Natural killer cell (primary cell): Measurements from ENCODE around the gene FHIT. TPM values are rescaled to one million over a fixed set of nuclear protein-coding genes. Genes with fewer than 3 reads are reported as not detected.
A peak's percentile ranks its signal among the peaks of the same experiment; 100 is the strongest.

Experiments
- ATAC-seq, 3 donors: fragments of 150-1000 bp in 2 of 3; fragments of 200-7000 bp in 1 of 3; cut with Tn5 transposase; 1 replicate in 1 of 3; 2 replicates in 2 of 3; pipeline ENCODE4 v1.10.0; 2021; ENCODE audit warnings: mild to moderate bottlenecking in 2 of 3, moderate library complexity in 2 of 3
- DNase-seq, 2 donors: peaks; one replicate each; pipeline versions ENCODE4 v3.0.0 to v3.0.0-alpha.2; 2013 to 2021; ENCODE audit warnings: mixed read lengths in 1 of 2
- H3K27ac ChIP-seq: one replicate; pipeline ENCODE4 v1.5.1; 2013; ENCODE audit warnings: mild to moderate bottlenecking, low read length
- H3K27me3 ChIP-seq: one replicate; pipeline ENCODE4 v1.6.1; 2013; ENCODE audit warnings: low read length; ENCODE audit not compliant: control insufficient read depth, insufficient read depth
- H3K36me3 ChIP-seq: one replicate; pipeline ENCODE4 v1.6.1; 2013; ENCODE audit warnings: low read length; ENCODE audit not compliant: control insufficient read depth, insufficient read depth
- H3K4me1 ChIP-seq: one replicate; pipeline ENCODE4 v1.6.1; 2013; ENCODE audit warnings: low read length; ENCODE audit not compliant: control insufficient read depth, insufficient read depth
- H3K4me3 ChIP-seq: one replicate; pipeline ENCODE4 v1.5.1; 2013; ENCODE audit warnings: low read length
- H3K9me3 ChIP-seq: one replicate; pipeline ENCODE4 v1.6.1; 2013; ENCODE audit warnings: low read length; ENCODE audit not compliant: control insufficient read depth, insufficient read depth
- H3K27ac Mint-ChIP-seq, 2 donors: one replicate each; pipeline ENCODE4 v1.8.0; 2022; ENCODE audit warnings: mild to moderate bottlenecking in 2 of 2, mixed read lengths in 2 of 2, moderate library complexity in 1 of 2
- H3K27me3 Mint-ChIP-seq, 2 donors: one replicate each; pipeline ENCODE4 v1.8.0; 2022; ENCODE audit warnings: low read depth in 2 of 2, mixed read lengths in 2 of 2
- H3K36me3 Mint-ChIP-seq: one replicate; pipeline ENCODE4 v1.8.0; 2022; ENCODE audit warnings: mixed read lengths
- H3K4me1 Mint-ChIP-seq, 2 donors: one replicate each; pipeline ENCODE4 v1.8.0; 2022; ENCODE audit warnings: mixed read lengths in 2 of 2
- H3K4me3 Mint-ChIP-seq: one replicate; pipeline ENCODE4 v1.8.0; 2022; ENCODE audit warnings: mild to moderate bottlenecking, moderate library complexity, mixed read lengths
- H3K9me3 Mint-ChIP-seq, 2 donors: one replicate each; pipeline ENCODE4 v1.8.0; 2022; ENCODE audit warnings: mixed read lengths in 2 of 2
- WGBS: methylation state at CpG from one replicate; pipeline ENCODE4 v1.1.7; 2013; ENCODE audit warnings: missing lambda C conversion rate; ENCODE audit not compliant: insufficient coverage; 5-methylcytosine and 5-hydroxymethylcytosine counted together
- intact Hi-C: fragments of 100-400 bp; cut with micrococcal nuclease; formaldehyde crosslinking; loops from one replicate; pipeline ENCODE4 v1.14.2; 2022
- total RNA-seq, 4 donors: library from RNA; stranded (reverse); fragments of 120-200 nt in 1 of 4; gene quantifications; one replicate each; pipeline versions ENCODE4 v1.2.3 to v1.2.4, GENCODE V29; 2013 to 2022
- TF ChIP-seq, protein P1 (sequence below): fragments of 200-600 bp; IDR thresholded peaks from one replicate; pipeline ENCODE4 v1.8.0; 2022; ENCODE audit warnings: antibody characterized with exemption

Gene FHIT
- total RNA-seq, 3 donors from 2014 or later (not counting 1 experiment from before 2014, with no cell fraction given), result 2.7 to 6.1 (median 3.3) TPM

GRCh38 chr3:60461267-60461666 is 790.0 kb downstream of the FHIT start:
- Histone ChIP-seq H3K27me3 (no peaks in the 10 kb centered on the region), H3K36me3 (no peaks in the 10 kb centered on the region), H3K9me3 (no peaks in the 10 kb centered on the region), H3K4me3 (no peak overlapping the region), H3K27ac (no peak overlapping the region), H3K4me1 (no peaks in the 10 kb centered on the region)
- no peaks in the 10 kb centered on the region for H3K27me3 Mint-ChIP-seq
- WGBS, result 86% methylated on average over 4 of the region's 4 CpGs
- H3K27ac Mint-ChIP-seq, result no peak overlapping the region
- H3K4me3 Mint-ChIP-seq, result no peak overlapping the region
- ATAC-seq (no peak), DNase-seq (no peak)
- TF ChIP-seq, protein P1, sequence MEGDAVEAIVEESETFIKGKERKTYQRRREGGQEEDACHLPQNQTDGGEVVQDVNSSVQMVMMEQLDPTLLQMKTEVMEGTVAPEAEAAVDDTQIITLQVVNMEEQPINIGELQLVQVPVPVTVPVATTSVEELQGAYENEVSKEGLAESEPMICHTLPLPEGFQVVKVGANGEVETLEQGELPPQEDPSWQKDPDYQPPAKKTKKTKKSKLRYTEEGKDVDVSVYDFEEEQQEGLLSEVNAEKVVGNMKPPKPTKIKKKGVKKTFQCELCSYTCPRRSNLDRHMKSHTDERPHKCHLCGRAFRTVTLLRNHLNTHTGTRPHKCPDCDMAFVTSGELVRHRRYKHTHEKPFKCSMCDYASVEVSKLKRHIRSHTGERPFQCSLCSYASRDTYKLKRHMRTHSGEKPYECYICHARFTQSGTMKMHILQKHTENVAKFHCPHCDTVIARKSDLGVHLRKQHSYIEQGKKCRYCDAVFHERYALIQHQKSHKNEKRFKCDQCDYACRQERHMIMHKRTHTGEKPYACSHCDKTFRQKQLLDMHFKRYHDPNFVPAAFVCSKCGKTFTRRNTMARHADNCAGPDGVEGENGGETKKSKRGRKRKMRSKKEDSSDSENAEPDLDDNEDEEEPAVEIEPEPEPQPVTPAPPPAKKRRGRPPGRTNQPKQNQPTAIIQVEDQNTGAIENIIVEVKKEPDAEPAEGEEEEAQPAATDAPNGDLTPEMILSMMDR, result no peak
- H3K4me1 Mint-ChIP-seq, result peaks cover 5 to 6% of the 10 kb centered on the region in 2 donors
- H3K9me3 Mint-ChIP-seq, result peaks cover 0 to 3% of the 10 kb centered on the region in 2 donors
- intact Hi-C loops, result no loop called here
- no peaks in the 10 kb centered on the region for H3K36me3 Mint-ChIP-seq

GRCh38 chr3:60456180-60456579 is 795.1 kb downstream of the FHIT start:
- ATAC-seq (peak in 2 of 3 donors; percentile 14 to 69), DNase-seq (no peak)
- H3K4me3 ChIP-seq, result no peak overlapping the region
- H3K36me3 ChIP-seq, result no peaks in the 10 kb centered on the region
- H3K27ac ChIP-seq, result no peak overlapping the region
- peaks cover 9% of the 10 kb centered on the region in 2 donors for H3K4me1 Mint-ChIP-seq
- H3K27me3 Mint-ChIP-seq, result no peaks in the 10 kb centered on the region
- intact Hi-C loops, result no loop called here
- H3K9me3 Mint-ChIP-seq, result no peaks in the 10 kb centered on the region
- TF ChIP-seq, protein P1, result no peak
- H3K36me3 Mint-ChIP-seq, result no peaks in the 10 kb centered on the region
- no peaks in the 10 kb centered on the region for H3K9me3 ChIP-seq
- WGBS, result 22% methylated on average over 2 of the region's 2 CpGs
- no peaks in the 10 kb centered on the region for H3K4me1 ChIP-seq
- no peak overlapping the region for H3K27ac Mint-ChIP-seq
- no peaks in the 10 kb centered on the region for H3K27me3 ChIP-seq
- H3K4me3 Mint-ChIP-seq, result no peak overlapping the region

- Mint-ChIP-seq H3K27ac (no peak overlapping the region), H3K4me3 (no peak overlapping the region), H3K4me1 (peaks cover 9% of the 10 kb centered on the region in 2 donors), H3K9me3 (no peaks in the 10 kb centered on the region), H3K27me3 (no peaks in the 10 kb centered on the region), H3K36me3 (no peaks in the 10 kb centered on the region)
- TF ChIP-seq, protein P1, result no peak
- no peaks in the 10 kb centered on the region for H3K36me3 ChIP-seq
- H3K27ac ChIP-seq, result no peak overlapping the region
- intact Hi-C loops, result no loop called here
- 50% methylated on average over 3 of the region's 3 CpGs for WGBS
- no peak for ATAC-seq
- H3K4me1 ChIP-seq, result no peaks in the 10 kb centered on the region
- DNase-seq, result no peak
- no peaks in the 10 kb centered on the region for H3K9me3 ChIP-seq
- no peaks in the 10 kb centered on the region for H3K27me3 ChIP-seq
- H3K4me3 ChIP-seq, result no peak overlapping the region
Observed at GRCh38 chr3:60453326-60453725, 797.9 kb downstream of the FHIT start.

DNA sequence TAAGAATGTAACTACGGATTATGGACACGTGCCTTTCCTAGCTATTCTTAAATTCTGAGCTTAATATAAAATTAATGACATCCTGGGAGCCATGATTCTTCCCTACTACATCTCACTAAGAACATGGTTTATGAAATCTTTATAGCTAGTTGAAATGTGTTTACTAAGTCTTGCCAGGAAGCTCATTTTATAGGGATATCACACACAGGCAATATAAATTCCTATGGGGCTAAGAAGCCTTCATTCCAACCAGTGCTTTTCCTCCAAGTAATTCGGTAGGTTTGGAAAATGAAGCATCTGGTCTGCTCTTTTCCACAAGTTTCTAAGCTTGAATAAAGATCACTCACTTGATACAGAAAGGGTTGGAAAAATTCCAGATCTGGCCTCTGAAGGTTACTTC is 802.6 kb downstream of the FHIT start:
- no peaks in the 10 kb centered on the region for H3K36me3 Mint-ChIP-seq

More for the DNA sequence above, 802.6 kb downstream of the FHIT start:
- H3K36me3 ChIP-seq, result no peaks in the 10 kb centered on the region
- Mint-ChIP-seq H3K4me3 (no peak overlapping the region), H3K27me3 (no peaks in the 10 kb centered on the region), H3K27ac (no peak overlapping the region), H3K4me1 (no peaks in the 10 kb centered on the region), H3K9me3 (no peaks in the 10 kb centered on the region)
- DNase-seq, result no peak
- no peaks in the 10 kb centered on the region for H3K27me3 ChIP-seq
- intact Hi-C loops, result no loop called here
- TF ChIP-seq, protein P1, result no peak
- ATAC-seq, result no peak
- H3K27ac ChIP-seq, result no peak overlapping the region
- H3K4me1 ChIP-seq, result no peaks in the 10 kb centered on the region
- no peaks in the 10 kb centered on the region for H3K9me3 ChIP-seq
- no peak overlapping the region for H3K4me3 ChIP-seq
- WGBS, result 96% methylated on average over 3 of the region's 3 CpGs
